ENCODE measurements around the gene CDK5RAP1.

GRCh38 chr20:33407251-33407650, 5.9 kb upstream of the CDK5RAP1 start:
- TF ChIP-seq EZH2phosphoT487 (IDR thresholded peaks at IDR 0.05; ENCODE audit: borderline replicate concordance, low read depth, low read length), result no peak
- TF ChIP-seq, protein P1, sequence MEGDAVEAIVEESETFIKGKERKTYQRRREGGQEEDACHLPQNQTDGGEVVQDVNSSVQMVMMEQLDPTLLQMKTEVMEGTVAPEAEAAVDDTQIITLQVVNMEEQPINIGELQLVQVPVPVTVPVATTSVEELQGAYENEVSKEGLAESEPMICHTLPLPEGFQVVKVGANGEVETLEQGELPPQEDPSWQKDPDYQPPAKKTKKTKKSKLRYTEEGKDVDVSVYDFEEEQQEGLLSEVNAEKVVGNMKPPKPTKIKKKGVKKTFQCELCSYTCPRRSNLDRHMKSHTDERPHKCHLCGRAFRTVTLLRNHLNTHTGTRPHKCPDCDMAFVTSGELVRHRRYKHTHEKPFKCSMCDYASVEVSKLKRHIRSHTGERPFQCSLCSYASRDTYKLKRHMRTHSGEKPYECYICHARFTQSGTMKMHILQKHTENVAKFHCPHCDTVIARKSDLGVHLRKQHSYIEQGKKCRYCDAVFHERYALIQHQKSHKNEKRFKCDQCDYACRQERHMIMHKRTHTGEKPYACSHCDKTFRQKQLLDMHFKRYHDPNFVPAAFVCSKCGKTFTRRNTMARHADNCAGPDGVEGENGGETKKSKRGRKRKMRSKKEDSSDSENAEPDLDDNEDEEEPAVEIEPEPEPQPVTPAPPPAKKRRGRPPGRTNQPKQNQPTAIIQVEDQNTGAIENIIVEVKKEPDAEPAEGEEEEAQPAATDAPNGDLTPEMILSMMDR (conservative IDR thresholded peaks at IDR 0.05; ENCODE audit: low read length), result no peak
